NCI-H1105 treated with DMSO at 0.1 percent for 48 hours (cell line): ENCODE data around the gene ALAS1.

Source experiments
- DNase-seq: peaks from one replicate; lab custom pipeline; 2025; lab: John Stamatoyannopoulos, UW

Gene ALAS1

DNA sequence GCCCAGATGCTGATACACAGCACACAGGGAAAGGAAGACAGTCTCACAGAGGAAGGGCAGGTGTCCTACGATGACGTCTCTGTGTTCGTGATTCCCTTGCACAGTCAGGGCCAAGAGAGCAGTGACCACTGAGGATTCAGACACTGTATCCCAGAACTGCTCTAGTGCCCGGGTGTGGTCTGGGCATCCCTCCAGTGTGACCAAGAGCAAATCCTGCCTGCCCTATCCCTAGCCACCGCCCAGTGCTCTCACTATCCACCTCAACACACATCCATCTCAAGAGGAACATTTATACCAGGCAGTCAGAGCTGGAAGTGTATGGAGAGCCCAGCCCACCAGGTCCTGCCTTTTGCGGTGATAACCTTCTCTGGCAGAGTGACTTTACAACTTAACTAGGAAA, 51.7 kb downstream of the ALAS1 start:
- no peak for DNase-seq

DNA sequence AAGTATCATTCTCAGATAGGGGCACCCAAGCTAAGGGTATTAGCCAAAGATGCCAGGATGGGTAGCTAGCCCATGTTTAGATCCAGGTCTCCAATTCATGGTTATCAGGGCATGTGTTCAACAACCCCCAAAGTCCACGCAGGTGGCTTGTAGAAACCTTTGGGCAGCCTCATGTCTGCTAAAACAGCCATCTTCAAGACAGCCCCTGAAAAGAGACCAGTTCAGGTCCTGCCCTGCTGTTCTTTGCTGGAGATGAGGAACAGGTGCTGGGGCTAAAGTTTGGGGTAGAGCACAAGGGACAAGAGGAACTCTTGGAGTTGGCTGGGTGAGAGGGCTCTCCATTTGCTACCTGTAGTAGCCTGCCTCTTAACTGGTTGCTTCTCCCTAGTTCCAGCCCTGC, 52.2 kb downstream of the ALAS1 start:
- DNase-seq: no peak

DNA sequence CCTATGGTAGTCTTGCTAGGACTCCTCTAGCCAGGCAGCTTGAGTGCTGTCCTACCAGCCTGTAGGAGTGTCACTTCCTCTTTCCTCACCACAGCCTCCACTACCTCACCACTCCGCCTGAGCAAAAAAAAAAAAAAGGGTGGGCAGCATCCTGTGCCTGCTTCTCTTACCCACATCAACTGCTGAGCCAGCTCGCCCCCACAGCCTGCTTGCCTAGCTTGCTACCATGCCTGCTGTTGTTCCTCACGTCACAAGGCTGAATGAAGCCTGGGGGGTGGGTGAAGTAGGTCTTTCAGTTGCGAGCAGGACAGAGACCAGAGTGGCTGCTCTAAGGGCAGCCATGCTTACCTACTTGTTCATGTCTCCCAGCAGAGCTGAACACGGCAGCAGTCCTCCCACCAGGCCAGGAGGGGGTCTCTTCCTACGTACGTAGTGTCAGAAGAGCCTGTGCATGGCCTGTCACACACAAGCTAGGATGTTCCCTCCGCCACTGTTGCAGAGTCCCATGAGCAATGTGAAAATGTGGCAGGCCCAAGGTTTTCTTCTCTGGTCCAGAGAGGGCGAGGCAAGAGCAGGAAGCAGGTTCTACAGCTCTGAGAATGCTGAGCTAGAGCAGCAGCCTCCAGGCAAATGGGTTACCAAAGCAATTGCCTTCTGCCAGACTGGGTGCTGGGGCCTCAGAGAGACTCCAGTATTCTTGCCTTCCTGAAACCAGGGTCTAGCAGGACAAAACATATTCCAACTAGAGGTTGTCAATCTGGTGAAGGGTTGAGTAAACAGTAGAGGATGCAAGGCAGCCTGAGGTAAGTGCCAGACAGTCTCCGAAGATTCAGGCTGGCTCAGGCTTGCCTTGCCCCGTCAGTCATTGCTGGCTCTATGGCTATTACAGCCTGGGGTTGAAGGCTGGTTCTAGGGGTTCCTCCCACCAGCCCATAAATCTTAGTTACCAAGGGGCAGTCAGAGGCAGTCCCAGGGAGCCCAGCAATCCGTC, 55.6 kb downstream of the ALAS1 start:
- no peak for DNase-seq

DNA sequence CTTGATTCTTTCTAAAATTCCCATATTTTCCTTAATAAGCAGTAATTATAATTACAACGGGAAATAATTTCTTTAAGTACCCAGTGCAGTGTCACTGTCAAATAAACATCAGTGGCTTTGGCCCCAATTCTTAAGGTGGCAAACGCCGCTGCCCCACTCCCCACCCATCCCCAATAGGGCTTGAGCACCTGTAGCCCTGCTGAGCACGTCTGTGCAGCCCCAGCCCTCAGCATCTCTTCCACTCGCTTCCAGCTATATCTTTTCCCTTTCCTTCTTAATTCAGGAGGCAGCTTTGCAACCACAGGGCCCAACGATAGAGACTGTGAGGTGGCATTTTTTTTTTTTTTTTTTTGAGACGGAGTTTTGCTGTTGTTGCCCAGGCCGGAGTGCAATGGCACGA, 56.6 kb downstream of the ALAS1 start:
- no peak for DNase-seq

DNA sequence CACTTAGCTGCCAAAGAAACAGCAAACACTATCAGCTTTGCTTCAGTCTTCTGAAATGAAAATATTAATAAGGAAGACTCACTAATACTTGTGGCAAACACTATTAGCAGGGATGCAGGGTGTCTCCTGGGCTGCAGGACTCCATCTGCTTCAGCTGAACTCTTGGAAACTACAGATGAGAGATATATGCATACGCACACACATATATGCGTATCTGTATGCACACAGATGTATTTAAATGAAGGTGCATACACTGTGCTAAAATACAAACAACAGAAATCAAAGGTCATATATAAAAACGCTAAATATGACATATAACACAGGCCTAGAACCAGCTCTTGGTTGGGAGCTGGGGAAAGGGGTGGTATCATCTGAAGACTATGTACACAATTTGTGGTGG, 58.2 kb downstream of the ALAS1 start:
- no peak for DNase-seq

DNA sequence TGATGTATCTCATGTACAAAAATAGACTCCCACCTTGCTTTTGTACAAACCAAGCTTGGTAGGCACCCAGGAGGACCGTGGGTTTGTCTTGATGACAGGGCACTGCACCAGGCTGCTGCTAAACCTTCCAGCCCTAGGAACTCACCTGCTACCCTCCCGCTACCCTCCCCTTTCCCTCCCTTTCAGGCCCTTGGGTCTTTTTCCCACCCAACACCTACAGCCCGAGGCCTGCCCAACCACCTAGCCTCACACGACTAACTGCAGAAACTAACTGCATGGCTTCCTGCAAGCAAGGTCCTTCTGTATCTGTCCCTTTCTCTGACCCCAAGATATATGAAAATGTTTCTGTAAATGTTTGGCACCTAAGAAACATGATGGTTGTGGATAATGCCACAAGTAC, 58.7 kb downstream of the ALAS1 start:
- no peak for DNase-seq

DNA sequence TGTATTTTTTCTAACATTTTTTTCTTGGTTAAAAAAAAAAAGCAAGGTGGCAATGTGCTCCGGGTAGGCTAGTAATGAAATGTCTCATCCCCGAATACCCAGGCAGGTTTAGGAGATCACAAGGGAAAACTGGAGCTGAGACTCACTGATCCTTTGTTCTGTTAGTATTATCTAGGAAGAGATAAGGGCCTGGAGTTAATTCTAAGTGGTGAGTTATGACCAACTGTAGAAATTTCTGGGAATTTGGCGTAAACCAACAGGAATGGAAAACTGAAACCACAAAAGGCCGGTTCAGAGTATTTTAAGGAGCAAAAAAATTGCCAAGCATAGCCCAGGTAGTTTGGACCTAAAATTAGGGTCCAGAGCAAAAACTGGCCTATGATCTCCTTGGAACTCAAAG, 60.0 kb downstream of the ALAS1 start:
- no peak for DNase-seq

DNA sequence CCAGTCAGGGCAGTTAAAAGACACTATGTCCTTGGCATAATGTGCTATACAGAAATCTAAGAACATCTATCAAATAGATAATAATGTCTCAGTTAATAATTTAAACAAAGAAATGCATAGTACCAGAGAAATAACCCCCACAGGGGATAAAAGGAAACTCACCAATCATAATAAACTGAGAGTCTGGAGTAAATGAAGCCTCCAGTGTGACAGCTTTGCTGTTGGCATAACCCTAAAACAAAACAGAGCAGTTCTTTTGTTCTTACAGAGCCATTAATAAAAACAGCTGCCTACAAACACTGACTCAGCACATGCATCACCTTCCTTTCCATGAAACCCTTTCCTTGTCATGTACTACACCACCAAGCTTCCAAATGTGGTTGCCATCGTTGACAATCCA, 61.1 kb downstream of the ALAS1 start:
- DNase-seq: no peak

DNA sequence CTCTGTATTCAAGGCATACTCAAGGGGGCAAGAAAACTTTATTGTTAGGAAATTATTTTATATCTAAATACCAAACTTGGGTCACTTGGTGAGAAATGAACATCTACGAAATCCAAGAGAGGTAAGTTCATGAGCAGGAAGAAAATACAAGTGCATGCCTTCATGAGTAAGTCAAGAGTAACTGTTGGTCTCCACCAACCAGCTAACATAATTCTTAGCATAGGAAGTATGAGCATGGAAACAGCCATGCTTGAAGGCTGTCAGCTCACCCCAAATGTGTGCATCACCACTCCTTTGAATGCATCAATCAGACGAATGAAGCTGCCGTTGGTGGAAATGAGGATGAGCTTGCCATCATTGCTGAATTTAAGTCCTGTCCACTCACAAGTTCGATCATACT, 61.5 kb downstream of the ALAS1 start:
- DNase-seq: no peak

DNA sequence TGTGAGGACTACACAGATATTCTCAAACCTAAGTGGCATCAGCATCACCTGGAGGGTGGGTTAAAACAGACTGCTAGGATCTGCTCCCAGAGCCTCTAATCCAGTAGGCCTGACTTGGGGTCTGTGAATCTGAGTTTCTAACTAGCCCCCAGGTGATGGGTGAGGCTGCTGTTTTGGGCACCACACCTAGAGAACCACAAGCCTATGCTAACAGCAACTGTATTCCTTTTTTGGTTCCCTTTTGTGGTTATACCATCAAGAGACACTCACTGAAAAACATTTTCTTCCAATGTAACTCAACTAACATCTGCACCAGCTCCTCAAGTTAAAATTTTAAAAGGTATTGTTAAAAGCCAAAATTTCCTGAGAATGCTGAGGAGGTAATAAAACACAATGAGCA, 64.5 kb downstream of the ALAS1 start:
- no peak for DNase-seq
